Esophagus (tissue), 2 donors: Measurements from ENCODE around the gene FMNL2. TPM values are rescaled to one million over a fixed set of nuclear protein-coding genes. Genes with fewer than 3 reads are reported as not detected.

Source experiments
- H3K27ac ChIP-seq, 2 donors: one replicate each; pipeline ENCODE4 v1.5.1; 2013; ENCODE audit warnings: low read depth in 2 of 2, mild to moderate bottlenecking in 2 of 2, inconsistent platforms in 1 of 2, low read length in 1 of 2, moderate library complexity in 1 of 2
- H3K27me3 ChIP-seq, 2 donors: one replicate each; pipeline ENCODE4 v1.6.1; 2013; ENCODE audit warnings: low read length in 2 of 2, control low read depth in 1 of 2, mild to moderate bottlenecking in 1 of 2; ENCODE audit not compliant: insufficient read depth in 2 of 2, control insufficient read depth in 1 of 2
- H3K36me3 ChIP-seq, 2 donors: one replicate each; pipeline ENCODE4 v1.6.1; 2013; ENCODE audit warnings: low read length in 1 of 2; ENCODE audit not compliant: control insufficient read depth in 2 of 2, insufficient read depth in 2 of 2
- H3K4me1 ChIP-seq, 2 donors: one replicate each; pipeline ENCODE4 v1.6.1; 2013; ENCODE audit warnings: low read length in 1 of 2; ENCODE audit not compliant: control insufficient read depth in 2 of 2, insufficient read depth in 2 of 2
- H3K4me3 ChIP-seq, 2 donors: one replicate each; pipeline ENCODE4 v1.5.1; 2013; ENCODE audit warnings: low read length in 2 of 2, mild to moderate bottlenecking in 2 of 2, low read depth in 1 of 2, moderate library complexity in 1 of 2
- H3K9me3 ChIP-seq, 2 donors: one replicate each; pipeline ENCODE4 v1.6.1; 2013; ENCODE audit warnings: mild to moderate bottlenecking in 2 of 2, low read depth in 1 of 2, low read length in 1 of 2, moderate library complexity in 1 of 2; ENCODE audit not compliant: control insufficient read depth in 2 of 2, insufficient read depth in 1 of 2
- WGBS, 2 donors: extraction: QIAGEN DNeasy Blood & Tissue Kit; methylation state at CpG; one replicate each; pipeline ENCODE4 v1.1.7; 2013; 5-methylcytosine and 5-hydroxymethylcytosine counted together
- polyA plus RNA-seq, 2 donors: library from polyadenylated mRNA; stranded (reverse); fragments of 200-250 nt; gene quantifications; one replicate each; pipeline ENCODE4 v1.2.3, GENCODE V29; 2013
- donor health status: healthy with polysubstance abuse.
- donor health status: Bipolar disorder and iron deficiency.

FMNL2 gene
- polyA plus RNA-seq, 2 donors = 4.2 to 5.3 TPM

DNA sequence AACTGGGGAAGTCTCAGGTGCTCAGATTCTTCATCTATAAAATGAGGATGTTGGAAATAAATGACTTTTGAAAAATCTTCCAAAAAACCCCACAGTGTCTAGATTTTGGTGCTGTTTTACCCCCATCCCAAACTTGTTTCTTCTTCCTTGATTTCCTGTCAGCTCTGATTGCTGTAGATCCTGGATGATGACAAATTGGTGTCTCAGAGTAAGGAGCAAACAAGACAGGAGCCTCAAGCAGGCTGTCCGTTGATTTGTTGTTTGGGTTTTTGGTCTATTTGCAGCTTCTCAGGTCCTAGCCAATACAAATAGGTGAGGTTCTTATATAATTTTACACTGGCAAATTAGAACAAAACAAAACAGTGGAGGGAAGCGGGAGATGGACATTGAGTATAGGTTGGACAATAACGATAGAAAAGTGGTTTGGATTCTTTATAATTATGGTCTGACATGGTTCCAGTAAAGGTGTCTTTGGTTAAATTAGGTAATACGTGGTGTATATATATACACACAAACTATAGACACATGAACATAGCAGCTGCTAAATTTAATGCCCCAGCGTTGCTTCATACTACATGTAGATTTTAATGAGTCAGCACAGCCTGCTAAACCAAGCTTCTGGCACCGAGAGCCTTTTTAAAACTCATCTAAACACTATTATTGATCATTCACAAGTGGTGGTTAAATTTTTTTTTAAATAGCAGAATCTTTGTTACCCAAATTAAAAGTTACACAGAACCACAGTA lies 142.5 kb downstream of the FMNL2 start:
- 78 to 84% methylated on average over 6 of the region's 6 CpGs for WGBS, 2 donors
- H3K27ac ChIP-seq = no peak overlapping the region

GRCh38 chr2:152479282-152479681 lies 144.3 kb downstream of the FMNL2 start:
- no peaks in the 10 kb centered on the region for H3K36me3 ChIP-seq
- H3K4me1 ChIP-seq = no peaks in the 10 kb centered on the region
- WGBS, 2 donors = 87 to 94% methylated on average over 3 of the region's 3 CpGs
- H3K27ac ChIP-seq = no peak overlapping the region
- H3K9me3 ChIP-seq = no peaks in the 10 kb centered on the region
- no peak overlapping the region for H3K4me3 ChIP-seq
- H3K27me3 ChIP-seq = no peaks in the 10 kb centered on the region

More for the DNA sequence above, 142.5 kb downstream of the FMNL2 start:
- H3K4me3 ChIP-seq = no peak overlapping the region
- H3K36me3 ChIP-seq = no peaks in the 10 kb centered on the region
- H3K4me1 ChIP-seq = no peaks in the 10 kb centered on the region
- H3K27me3 ChIP-seq = no peaks in the 10 kb centered on the region
- no peaks in the 10 kb centered on the region for H3K9me3 ChIP-seq

DNA sequence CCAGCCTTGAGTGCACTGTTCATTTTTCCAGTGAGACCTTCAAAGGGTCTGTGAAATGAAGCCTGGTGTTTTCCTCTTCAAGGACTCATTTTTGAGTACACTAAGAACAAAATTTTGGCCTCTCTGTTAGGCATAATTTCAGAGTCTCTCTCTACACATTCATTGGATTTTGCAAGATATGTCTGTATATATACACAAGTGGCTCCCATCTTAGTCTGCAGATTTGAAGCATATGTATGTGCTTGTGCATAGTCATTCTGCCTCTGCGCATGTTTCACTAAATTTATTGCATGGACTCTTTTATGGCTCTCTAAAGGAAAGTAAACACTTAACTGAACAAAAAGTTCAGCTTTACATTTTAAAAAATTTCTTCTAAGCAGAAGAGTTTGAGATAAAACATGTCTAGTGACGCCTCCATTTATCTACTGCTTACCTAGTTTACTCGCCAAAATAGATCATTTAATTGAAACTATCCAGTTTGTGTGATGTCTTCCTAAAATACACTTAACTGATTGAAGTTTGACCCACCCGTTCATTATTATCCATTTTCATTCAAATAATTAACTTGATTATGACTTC lies 145.9 kb downstream of the FMNL2 start:
- H3K9me3 ChIP-seq = no peaks in the 10 kb centered on the region
- 92 to 95% methylated on average over 4 of the region's 4 CpGs for WGBS, 2 donors
- H3K36me3 ChIP-seq = no peaks in the 10 kb centered on the region
- H3K27me3 ChIP-seq = no peaks in the 10 kb centered on the region
- no peak overlapping the region for H3K27ac ChIP-seq
- H3K4me3 ChIP-seq = no peak overlapping the region
- no peaks in the 10 kb centered on the region for H3K4me1 ChIP-seq

DNA sequence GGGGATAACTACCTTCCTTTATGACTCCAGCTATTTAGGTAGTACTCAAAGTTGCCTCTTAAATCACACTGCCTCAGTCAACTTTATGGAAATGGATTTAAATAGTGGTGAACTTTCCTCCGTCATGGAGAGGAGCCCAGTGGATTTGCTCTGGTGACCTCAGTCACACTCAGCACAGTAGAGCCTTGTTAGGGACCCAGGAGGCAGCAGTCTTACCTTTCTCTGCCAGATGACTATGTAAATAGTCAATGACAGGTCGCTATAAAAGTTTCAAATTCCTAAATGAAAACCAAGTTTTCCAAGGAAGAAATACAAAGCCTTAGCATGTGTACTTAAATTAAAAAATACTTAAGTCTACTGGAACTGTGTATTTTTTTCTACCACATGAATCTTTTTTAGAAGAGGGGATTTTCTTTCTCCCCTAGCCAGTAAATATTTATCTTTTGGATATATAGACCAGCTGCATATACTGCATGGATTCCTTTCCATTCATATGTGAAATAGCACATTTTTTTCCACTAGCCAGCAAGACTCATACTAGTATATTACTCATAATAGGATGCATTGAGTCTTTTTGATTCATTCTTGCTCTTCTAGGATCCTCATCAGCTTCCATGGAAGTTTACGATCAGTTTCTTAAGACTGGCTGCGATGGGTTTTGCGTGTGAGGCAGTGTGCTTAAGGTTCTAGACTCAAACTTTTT lies 147.1 kb downstream of the FMNL2 start:
- no peaks in the 10 kb centered on the region for H3K9me3 ChIP-seq
- 89 to 93% methylated on average over 5 of the region's 5 CpGs for WGBS, 2 donors
- H3K4me3 ChIP-seq = no peak overlapping the region
- H3K36me3 ChIP-seq = no peaks in the 10 kb centered on the region
- H3K4me1 ChIP-seq = no peaks in the 10 kb centered on the region
- H3K27me3 ChIP-seq = no peaks in the 10 kb centered on the region
- no peak overlapping the region for H3K27ac ChIP-seq

GRCh38 chr2:152483276-152484063 lies 148.5 kb downstream of the FMNL2 start:
- no peak overlapping the region for H3K27ac ChIP-seq
- WGBS, 2 donors = 84 to 90% methylated on average over 4 of the region's 4 CpGs
- H3K36me3 ChIP-seq = no peaks in the 10 kb centered on the region
- H3K9me3 ChIP-seq = no peaks in the 10 kb centered on the region
- H3K4me1 ChIP-seq = no peaks in the 10 kb centered on the region
- H3K27me3 ChIP-seq = no peaks in the 10 kb centered on the region
- no peak overlapping the region for H3K4me3 ChIP-seq

- no peak overlapping the region for H3K27ac ChIP-seq
- 53 to 66% methylated on average over 8 of the region's 8 CpGs for WGBS, 2 donors
These were observed 151.2 kb downstream of the FMNL2 start for GRCh38 chr2:152485954-152486736.

DNA sequence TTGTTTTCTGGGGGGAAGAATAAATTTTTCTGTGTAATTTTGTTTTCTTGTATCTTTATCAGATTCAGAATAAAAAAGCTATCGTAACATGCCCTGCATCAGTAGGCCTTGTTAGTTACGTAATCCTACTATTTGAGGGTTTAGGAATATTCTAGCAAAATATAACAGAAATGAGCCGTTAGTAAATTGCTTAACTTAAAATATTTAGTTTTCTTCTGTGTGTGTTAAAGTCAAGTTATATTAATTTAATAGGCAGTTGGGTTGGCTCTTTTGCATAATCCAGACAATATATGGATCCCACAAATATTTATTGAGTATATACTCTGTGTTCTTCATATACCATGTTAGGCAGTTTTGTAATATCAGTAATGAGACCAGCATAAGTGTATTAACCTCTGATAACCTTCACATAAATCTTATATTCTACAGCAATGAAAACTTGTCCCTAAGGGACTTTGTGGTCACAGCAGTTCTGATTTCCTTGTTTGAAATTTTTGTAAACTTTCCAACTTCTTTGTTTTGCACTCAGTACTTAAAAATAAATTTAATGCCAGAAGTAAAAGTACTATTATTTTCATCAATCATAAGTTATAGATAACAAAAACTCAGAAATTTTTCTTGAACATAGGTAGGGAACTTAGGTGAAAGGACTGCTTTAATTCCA lies 151.9 kb downstream of the FMNL2 start:
- WGBS, 2 donors = 90 to 94% methylated on average over 3 of the region's 3 CpGs
- H3K27ac ChIP-seq = no peak overlapping the region
- H3K36me3 ChIP-seq = no peaks in the 10 kb centered on the region
- H3K27me3 ChIP-seq = no peaks in the 10 kb centered on the region
- H3K4me3 ChIP-seq = no peak overlapping the region
- peaks cover 0 to 2% of the 10 kb centered on the region in 2 donors for H3K4me1 ChIP-seq
- H3K9me3 ChIP-seq = no peaks in the 10 kb centered on the region

More at GRCh38 chr2:152485954-152486736, 151.2 kb downstream of the FMNL2 start:
- no peaks in the 10 kb centered on the region for H3K27me3 ChIP-seq
- no peaks in the 10 kb centered on the region for H3K9me3 ChIP-seq
- peaks cover 0 to 2% of the 10 kb centered on the region in 2 donors for H3K4me1 ChIP-seq
- H3K4me3 ChIP-seq = no peak overlapping the region
- H3K36me3 ChIP-seq = no peaks in the 10 kb centered on the region

GRCh38 chr2:152488075-152488474 lies 153.1 kb downstream of the FMNL2 start:
- peaks cover 0 to 2% of the 10 kb centered on the region in 2 donors for H3K4me1 ChIP-seq
- H3K27me3 ChIP-seq = no peaks in the 10 kb centered on the region
- no peak overlapping the region for H3K27ac ChIP-seq
- WGBS, 2 donors = 81 to 86% methylated on average over 2 of the region's 2 CpGs
- no peaks in the 10 kb centered on the region for H3K9me3 ChIP-seq
- no peak overlapping the region for H3K4me3 ChIP-seq
- H3K36me3 ChIP-seq = no peaks in the 10 kb centered on the region
